IMR-90 (cell line): Measurements from ENCODE around the gene SRPRB. TPM values are rescaled to one million over a fixed set of nuclear protein-coding genes. Genes with fewer than 3 reads are reported as not detected.

ENCODE experiments used
- ATAC-seq: fragments of 200-7000 bp; cut with Tn5 transposase; 2 replicates; pipeline ENCODE4 v1.9.1; 2020; ENCODE audit warnings: low read depth, mild to moderate bottlenecking, moderate library complexity
- BruUV-seq: library from RNA; stranded (reverse); fragments of 400-500 nt; replicated peaks from 2 replicates; lab custom pipeline; 2021; lab: Mats Ljungman, UMichigan
- CTCF ChIA-PET: fragments of 300-600 bp; formaldehyde crosslinking; extraction: SDS; loops from one replicate; lab custom pipeline; 2021; ENCODE audit warnings: antibody characterized with exemption; lab: Yijun Ruan, JAX
- POLR2A ChIA-PET: fragments of 300-600 bp; sonication (Branson Sonifier 250); formaldehyde crosslinking; loops from one replicate; lab custom pipeline; 2022; ENCODE audit warnings: antibody characterized with exemption; ENCODE audit not compliant: unreplicated experiment; lab: Charles Lee
- DNase-seq: peaks from one replicate; pipeline ENCODE4 v3.0.0; 2013
- H2AFZ ChIP-seq: replicated peaks from 2 replicates; pipeline ENCODE3; 2013; ENCODE audit warnings: low read length, mild to moderate bottlenecking; ENCODE audit not compliant: poor library complexity
- H2AK5ac ChIP-seq: 2 replicates; pipeline ENCODE4 v1.6.1; 2013; ENCODE audit warnings: low read depth, low read length, inconsistent platforms
- H2AK9ac ChIP-seq: replicated peaks from 2 replicates; pipeline ENCODE3; 2013; ENCODE audit warnings: mild to moderate bottlenecking, low read depth, low read length, moderate library complexity; ENCODE audit not compliant: poor library complexity
- H2BK120ac ChIP-seq: 2 replicates; pipeline ENCODE4 v1.6.1; 2013; ENCODE audit warnings: low read depth, low read length, inconsistent platforms
- H2BK15ac ChIP-seq: 3 replicates; pipeline ENCODE4 v1.6.1; 2013; ENCODE audit warnings: low read depth, low read length, inconsistent platforms
- H2BK20ac ChIP-seq: 2 replicates; pipeline ENCODE4 v1.6.1; 2013; ENCODE audit warnings: low read depth, mild to moderate bottlenecking, inconsistent platforms, low read length, moderate library complexity
- H2BK5ac ChIP-seq: 2 replicates; pipeline ENCODE4 v1.6.1; 2013; ENCODE audit warnings: mild to moderate bottlenecking, low read depth, low read length, inconsistent platforms; ENCODE audit not compliant: poor library complexity, severe bottlenecking
- H3K14ac ChIP-seq: replicated peaks from 2 replicates; pipeline ENCODE4 v1.6.1; 2013; ENCODE audit warnings: low read depth, low read length, inconsistent platforms
- H3K18ac ChIP-seq: 2 replicates; pipeline ENCODE4 v1.6.1; 2013; ENCODE audit warnings: low read depth, low read length, control low read depth
- H3K23ac ChIP-seq: 2 replicates; pipeline ENCODE4 v1.6.1; 2013; ENCODE audit warnings: low read depth, low read length, inconsistent platforms
- H3K27ac ChIP-seq: 2 replicates; pipeline ENCODE4 v1.5.1; 2013; ENCODE audit warnings: mild to moderate bottlenecking, control low read depth, low read length; ENCODE audit not compliant: insufficient read depth
- H3K27me3 ChIP-seq: 2 replicates; pipeline ENCODE4 v1.6.1; 2013; ENCODE audit warnings: low read length; ENCODE audit not compliant: control insufficient read depth, insufficient read depth
- H3K36me3 ChIP-seq: 2 replicates; pipeline ENCODE4 v1.6.1; 2013; ENCODE audit warnings: low read length, mixed read lengths; ENCODE audit not compliant: control insufficient read depth, insufficient read depth
- H3K4ac ChIP-seq: 2 replicates; pipeline ENCODE4 v1.6.1; 2013; ENCODE audit warnings: low read depth, low read length, inconsistent platforms
- H3K4me1 ChIP-seq: 2 replicates; pipeline ENCODE4 v1.6.1; 2013; ENCODE audit warnings: low read length, mixed read lengths; ENCODE audit not compliant: control insufficient read depth, insufficient read depth
- H3K4me2 ChIP-seq: 2 replicates; pipeline ENCODE4 v1.6.1; 2013; ENCODE audit warnings: low read depth, mild to moderate bottlenecking, control low read depth, low read length, moderate library complexity
- H3K4me3 ChIP-seq: 2 replicates; pipeline ENCODE4 v1.5.1; 2013; ENCODE audit warnings: low read depth, mild to moderate bottlenecking, control low read depth, low read length, moderate library complexity; ENCODE audit not compliant: insufficient read depth
- H3K56ac ChIP-seq: 2 replicates; pipeline ENCODE4 v1.6.1; 2013; ENCODE audit warnings: low read length, inconsistent platforms; ENCODE audit not compliant: insufficient read depth; ENCODE audit errors: extremely low read depth
- H3K79me1 ChIP-seq, 2 experiments: 2 replicates each; pipeline ENCODE4 v1.6.1; 2013; ENCODE audit warnings: low read length in 2 of 2, inconsistent platforms in 1 of 2, low read depth in 1 of 2
- H3K9ac ChIP-seq: 2 replicates; pipeline ENCODE4 v1.6.1; 2013; ENCODE audit warnings: low read depth, low read length, control low read depth
- H3K9me1 ChIP-seq: 2 replicates; pipeline ENCODE4 v1.6.1; 2013; ENCODE audit warnings: low read length, inconsistent platforms; ENCODE audit not compliant: insufficient read depth
- H3K9me3 ChIP-seq: 2 replicates; pipeline ENCODE4 v1.6.1; 2013; ENCODE audit warnings: low read length; ENCODE audit not compliant: control insufficient read depth, insufficient read depth
- H4K20me1 ChIP-seq: 2 replicates; pipeline ENCODE4 v1.6.1; 2013; ENCODE audit warnings: low read length, inconsistent platforms; ENCODE audit not compliant: insufficient read depth
- H4K5ac ChIP-seq: 2 replicates; pipeline ENCODE4 v1.6.1; 2013; ENCODE audit warnings: mild to moderate bottlenecking, low read depth, low read length, control low read depth
- H4K8ac ChIP-seq, 2 experiments: 2 replicates each; pipeline ENCODE4 v1.6.1; 2013; ENCODE audit warnings: low read depth in 2 of 2, low read length in 2 of 2, control low read depth in 1 of 2, inconsistent platforms in 1 of 2
- H4K91ac ChIP-seq: 2 replicates; pipeline ENCODE4 v1.6.1; 2013; ENCODE audit warnings: low read depth, low read length, inconsistent platforms; ENCODE audit not compliant: insufficient read depth
- CEBPB ChIP-seq: IDR thresholded peaks from 2 replicates; pipeline ENCODE4 v1.6.1; 2012; ENCODE audit warnings: low read depth, low read length, improper control_type of control experiment
- WGBS, 2 experiments: methylation state at CpG; one replicate each; pipeline versions ENCODE4 v1.1.5 to v1.1.7; 2013; ENCODE audit warnings: missing lambda C conversion rate in 2 of 2; ENCODE audit not compliant: insufficient read length in 1 of 2; ENCODE audit errors: extremely low coverage in 2 of 2; 5-methylcytosine and 5-hydroxymethylcytosine counted together
- dilution Hi-C: fragments of 300-500 bp; cut with HindIII; formaldehyde crosslinking; loops from one replicate; pipeline ENCODE4 v1.14.3; 2018; ENCODE audit warnings: low sequenced_read_pairs; ENCODE audit not compliant: unreplicated experiment
- in situ Hi-C: fragments of 300-500 bp; cut with MboI; formaldehyde crosslinking; loops from 3 replicates; pipeline ENCODE4 v1.14.3; 2019; ENCODE audit warnings: low sequenced_read_pairs, inconsistent platforms, mixed read lengths
- intact Hi-C: fragments of 100-400 bp; cut with micrococcal nuclease; formaldehyde crosslinking; loops from 2 replicates; pipeline ENCODE4 v1.10.0; 2022
- polyA plus RNA-seq, 3 experiments: library from polyadenylated mRNA; depleted of rRNA; stranded (reverse); fragments of >200 nt; gene quantifications; 2 replicates each; pipeline ENCODE4 v1.2.3, GENCODE V29; 2012; ENCODE audit warnings: low replicate concordance in 1 of 3
- total RNA-seq: library from RNA; depleted of rRNA; stranded (reverse); fragments of >200 nt; gene quantifications from 2 replicates; pipeline ENCODE4 v1.2.3, GENCODE V29; 2012

The SRPRB gene
- total and polyA plus RNA-seq, 2 of the 4 experiments (the other 2 are of a cell fraction), result 28.8 to 131 TPM

- H3K4me2 ChIP-seq, result no peak overlapping the region
- H3K56ac ChIP-seq, result no peak overlapping the region
- no peak overlapping the region for H3K9ac ChIP-seq
- no peaks in the 10 kb centered on the region for H3K9me3 ChIP-seq
- H2BK20ac ChIP-seq, result no peak overlapping the region
- ATAC-seq (no peak), DNase-seq (no peak)
- no CpG with 5 or more reads among the region's 9 CpGs for WGBS, 2 experiments
- H2AFZ ChIP-seq, result no peak overlapping the region
- H4K20me1 ChIP-seq, result no peaks in the 10 kb centered on the region; the same call in 1 of the 2 replicates
- ChIA-PET POLR2A (no interaction called here), CTCF (no interaction called here)
- no peak overlapping the region for H3K27ac ChIP-seq
- intact Hi-C loops, result no loop called here
- H3K14ac ChIP-seq, result no peak overlapping the region
- H4K5ac ChIP-seq, result no peak overlapping the region
- H3K9me1 ChIP-seq, result no peaks in the 10 kb centered on the region
- H4K8ac ChIP-seq, result no peak overlapping the region
- H3K4me3 ChIP-seq, result no peak overlapping the region
- H3K27me3 ChIP-seq, result peaks cover 4% of the 10 kb centered on the region; the same call in 1 of the 2 replicates
- in situ Hi-C loops, result no loop called here
- BruUV-seq, result no TSS peak
- no peaks in the 10 kb centered on the region; the same call in 1 of the 2 replicates for H3K4me1 ChIP-seq
- no peak overlapping the region for H2AK9ac ChIP-seq
- H2BK15ac ChIP-seq, result no peak overlapping the region
- no peaks in the 10 kb centered on the region for H3K79me1 ChIP-seq
- H2BK5ac ChIP-seq, result no peak overlapping the region
- H3K18ac ChIP-seq, result no peak overlapping the region
- no peak overlapping the region for H3K23ac ChIP-seq
- dilution Hi-C loops, result no loop called here
- no peak overlapping the region for H2BK120ac ChIP-seq
- H4K91ac ChIP-seq, result no peak overlapping the region
- TF ChIP-seq CEBPB, result no peak
- H3K4ac ChIP-seq, result no peak overlapping the region
- no peaks in the 10 kb centered on the region for H3K36me3 ChIP-seq
- no peak overlapping the region for H2AK5ac ChIP-seq
Measured at GRCh38 chr3:133840055-133840737, 34.6 kb downstream of the SRPRB start.
